Measurements from ENCODE around the gene HIVEP3. TPM values are rescaled to one million over a fixed set of nuclear protein-coding genes. Genes with fewer than 3 reads are reported as not detected.
A peak's percentile ranks its signal among the peaks of the same experiment; 100 is the strongest.

Gene HIVEP3
- total and polyA plus RNA-seq, 4 experiments from 2014 or later: 8.2 to 12.8 (median 10.8) TPM

DNA sequence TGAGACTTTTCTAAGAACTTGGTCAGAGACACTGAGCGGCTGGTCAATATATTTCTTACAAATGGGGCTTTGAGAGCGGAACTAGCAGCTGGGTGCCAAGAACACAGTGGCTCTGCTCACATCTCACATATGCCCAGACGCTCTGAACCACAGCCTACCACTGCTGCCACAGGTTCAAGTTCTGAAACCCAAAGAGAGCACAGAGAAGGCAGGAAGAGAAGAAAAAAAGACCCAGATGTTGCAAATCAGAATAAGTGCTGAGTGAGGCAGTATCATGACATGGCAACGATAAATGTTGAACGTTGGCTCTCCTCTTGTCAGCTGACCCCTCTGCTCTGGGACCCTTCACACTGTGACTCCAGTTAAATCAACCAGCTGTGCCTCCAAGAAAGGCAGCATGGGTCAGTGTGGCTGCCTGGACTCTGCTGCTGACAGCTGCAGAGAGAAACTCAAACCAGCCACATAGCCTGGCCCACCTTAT is 26.4 kb downstream of the HIVEP3 start:
- intact Hi-C loops (cut with micrococcal nuclease): loop anchor here (5.0 to 10.0 kb wide), 4 partner anchors 80 to 792 kb away; partner anchors contain the start of gene YBX1
- POLR2A ChIA-PET (ENCODE audit: partially characterized antibody): interaction anchor here (0.9 to 7.8 kb wide), 16 partner anchors 8 to 153 kb away, joined by 3 to 221 read pairs (median 4); partner anchors contain the start of gene HIVEP3
- Histone ChIP-seq H3K27me3 (ENCODE audit: insufficient read depth, low read length) (no peaks in the 10 kb centered on the region), H3K27ac (ENCODE audit: low read depth, low read length) (peak overlapping the region; percentile 74), H3K36me3 (ENCODE audit: insufficient read depth, low read length) (no peaks in the 10 kb centered on the region), H3K9me3 (ENCODE audit: control insufficient read depth in 1 of 2, low read length in 2 of 2) (no peaks in the 10 kb centered on the region), H3K4me1 (ENCODE audit: insufficient read depth, low read length) (peaks cover 61% of the 10 kb centered on the region), H3K4me3 (ENCODE audit: low read length in 2 of 2) (peak overlapping the region; percentile 48 to 73)
- DNase-seq: peak in 2 of 5 donors; percentile 25 to 45
- Mint-ChIP-seq H3K4me3 (peak overlapping the region; percentile 81 to 95 (median 87)), H3K9me3 (no peaks in the 10 kb centered on the region), H3K4me1 (peaks cover 44 to 73% (median 57%) of the 10 kb centered on the region in 4 donors), H3K27ac (peak overlapping the region; percentile 87 to 97 (median 95)), H3K36me3 (no peaks in the 10 kb centered on the region), H3K27me3 (peaks cover 0 to 2% of the 10 kb centered on the region in 2 donors)
- CTCF ChIA-PET (ENCODE audit: partially characterized antibody): interaction anchor here (0.7 to 3.5 kb wide), 30 partner anchors 7 to 319 kb away, joined by 3 to 84 read pairs (median 4); partner anchors contain the start of gene HIVEP3

DNA sequence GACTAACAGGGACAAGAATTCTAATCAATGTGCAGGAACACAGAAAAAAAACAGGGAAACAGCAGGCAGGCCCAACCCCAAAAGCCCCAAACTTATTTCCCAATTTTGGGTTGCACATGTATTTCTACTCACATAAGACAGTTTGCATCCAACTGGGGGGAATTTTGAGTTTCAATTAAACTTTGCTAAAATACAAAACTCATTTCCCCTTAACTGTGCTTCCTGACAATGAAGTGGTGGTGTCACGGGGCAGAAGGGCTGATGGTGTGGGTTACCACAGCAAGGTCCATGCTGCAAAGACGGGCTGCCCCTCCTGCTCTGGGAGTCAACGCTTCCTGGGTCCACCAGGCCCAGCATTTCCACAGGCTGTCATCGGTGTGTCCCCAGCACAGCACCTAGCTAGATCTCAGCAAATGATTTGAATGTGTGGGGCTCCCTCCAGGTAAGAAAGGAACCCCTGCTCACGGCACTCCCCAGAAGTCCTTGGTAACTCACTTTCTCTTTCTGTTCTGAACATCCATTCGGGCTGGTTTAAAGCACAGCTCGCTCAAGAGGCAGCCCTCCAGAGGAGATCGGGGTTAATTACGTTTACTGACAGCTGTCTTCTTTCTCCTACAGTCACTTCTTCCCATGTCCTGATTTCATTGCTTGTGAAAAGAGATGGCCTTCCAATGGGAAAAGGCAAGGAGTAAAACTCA is 27.4 kb downstream of the HIVEP3 start:
- H3K4me1 ChIP-seq (ENCODE audit: insufficient read depth, low read length): peaks cover 52% of the 10 kb centered on the region
- Mint-ChIP-seq H3K27me3 (peaks cover 0 to 2% of the 10 kb centered on the region in 2 donors), H3K36me3 (no peaks in the 10 kb centered on the region), H3K4me1 (peaks cover 37 to 66% (median 50%) of the 10 kb centered on the region in 4 donors), H3K9me3 (no peaks in the 10 kb centered on the region), H3K27ac (peak overlapping the region; percentile 87 to 97 (median 95)), H3K4me3 (peak overlapping the region; percentile 81 to 95 (median 87))
- H3K36me3 ChIP-seq (ENCODE audit: insufficient read depth, low read length): no peaks in the 10 kb centered on the region
- H3K27me3 ChIP-seq (ENCODE audit: insufficient read depth, low read length): no peaks in the 10 kb centered on the region
- H3K4me3 ChIP-seq (ENCODE audit: low read length in 2 of 2): peak overlapping the region; percentile 48 to 73
- DNase-seq: peak; percentile 75 to 80 (median 77)
- ChIA-PET CTCF (ENCODE audit: partially characterized antibody) (interaction anchor here (0.8 to 3.5 kb wide), 29 partner anchors 8 to 318 kb away, joined by 3 to 84 read pairs (median 4); partner anchors contain the start of gene HIVEP3), POLR2A (ENCODE audit: partially characterized antibody) (interaction anchor here (0.9 to 7.8 kb wide), 18 partner anchors 8 to 231 kb away, joined by 3 to 221 read pairs (median 4); partner anchors contain the start of gene HIVEP3)
- intact Hi-C loops (cut with micrococcal nuclease): loop anchor here (1.0 to 10.0 kb wide), 6 partner anchors 29 to 793 kb away; partner anchors contain the start of gene YBX1
- no peaks in the 10 kb centered on the region for H3K9me3 ChIP-seq (ENCODE audit: control insufficient read depth in 1 of 2, low read length in 2 of 2)
- H3K27ac ChIP-seq (ENCODE audit: low read depth, low read length): peak overlapping the region; percentile 74

DNA sequence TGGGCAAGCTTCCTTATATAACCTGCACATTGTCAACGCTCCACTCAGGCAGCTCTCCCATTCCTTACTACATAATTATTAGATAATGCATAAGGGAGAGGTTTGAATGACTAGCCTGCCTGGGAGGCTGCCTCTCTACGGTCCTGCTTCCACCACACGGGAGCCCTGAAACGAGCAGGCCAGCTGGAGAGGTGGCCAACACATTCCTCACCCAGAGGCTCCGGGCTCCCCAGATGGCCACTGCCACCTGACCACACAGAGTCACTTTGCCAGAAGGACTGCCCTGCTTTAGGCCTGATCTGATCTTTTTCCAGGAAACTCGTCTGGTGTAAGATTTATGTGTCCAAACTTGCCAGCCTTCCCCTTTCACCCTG is 27.9 kb downstream of the HIVEP3 start:
- POLR2A ChIA-PET (ENCODE audit: partially characterized antibody): interaction anchor here (1.4 to 7.8 kb wide), 8 partner anchors 9 to 145 kb away, joined by 3 to 221 read pairs (median 6); partner anchors contain the start of gene HIVEP3
- H3K27me3 ChIP-seq (ENCODE audit: insufficient read depth, low read length): no peaks in the 10 kb centered on the region
- CTCF ChIA-PET (ENCODE audit: partially characterized antibody): interaction anchor here (1.0 to 3.5 kb wide), 16 partner anchors 8 to 317 kb away, joined by 3 to 84 read pairs (median 6); partner anchors contain the start of gene HIVEP3
- H3K4me1 ChIP-seq (ENCODE audit: insufficient read depth, low read length): peaks cover 47% of the 10 kb centered on the region
- H3K4me3 ChIP-seq (ENCODE audit: low read length in 2 of 2): peak overlapping the region in 1 of 2 donors; percentile 48
- Mint-ChIP-seq H3K4me1 (peaks cover 37 to 65% (median 50%) of the 10 kb centered on the region in 4 donors), H3K4me3 (peak overlapping the region; percentile 49 to 95 (median 86)), H3K27ac (peak overlapping the region; percentile 87 to 97 (median 95)), H3K36me3 (no peaks in the 10 kb centered on the region), H3K27me3 (peaks cover 0 to 2% of the 10 kb centered on the region in 2 donors), H3K9me3 (no peaks in the 10 kb centered on the region)
- H3K27ac ChIP-seq (ENCODE audit: low read depth, low read length): peak overlapping the region; percentile 74
- intact Hi-C loops (cut with micrococcal nuclease): loop anchor here (1.0 to 10.0 kb wide), 6 partner anchors 29 to 794 kb away; partner anchors contain the start of gene YBX1
- no peaks in the 10 kb centered on the region for H3K9me3 ChIP-seq (ENCODE audit: control insufficient read depth in 1 of 2, low read length in 2 of 2)
- no peaks in the 10 kb centered on the region for H3K36me3 ChIP-seq (ENCODE audit: insufficient read depth, low read length)
- no peak for DNase-seq

DNA sequence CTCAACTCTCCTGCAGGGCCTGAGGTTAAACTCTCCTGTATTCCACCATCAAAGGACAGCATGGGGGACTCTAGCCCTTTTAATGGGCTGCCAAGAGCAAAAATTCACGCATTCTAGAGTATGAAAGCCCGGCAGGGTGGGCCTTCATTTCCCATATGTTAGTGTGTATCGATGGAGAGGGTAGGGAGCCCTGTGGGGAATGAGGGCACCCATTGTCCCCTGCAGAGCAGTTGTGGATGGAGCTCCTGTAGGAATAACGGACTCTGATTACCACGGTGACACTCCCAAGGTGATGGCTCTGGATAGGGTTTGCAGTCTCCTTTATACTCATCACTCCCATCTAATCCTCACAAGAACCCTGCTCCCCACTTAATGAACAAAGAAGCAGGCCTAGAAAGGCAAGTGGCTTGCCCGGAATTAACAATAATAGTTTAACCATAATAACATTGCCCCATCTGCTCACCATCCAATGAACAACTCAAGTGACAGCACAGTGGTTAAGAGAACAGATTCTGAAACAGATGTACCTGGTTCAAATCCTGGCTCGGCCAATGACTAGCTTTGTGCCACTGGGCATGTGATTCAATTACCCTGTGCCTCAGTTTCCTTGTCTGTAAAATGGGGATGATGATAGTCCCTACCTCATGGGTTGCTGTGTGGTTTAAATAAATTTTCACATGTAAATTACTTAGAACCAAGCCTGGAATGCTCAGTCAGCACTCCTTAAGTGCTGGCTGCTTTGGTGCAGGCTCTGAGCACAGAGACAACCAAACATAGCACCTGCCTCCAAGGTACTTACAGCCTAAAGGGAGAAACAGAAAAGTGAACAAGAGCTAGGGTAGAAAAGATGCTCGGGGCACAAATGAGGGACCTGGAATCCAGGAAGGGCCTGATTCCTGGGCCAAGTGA is 29.0 kb downstream of the HIVEP3 start:
- peak overlapping the region in 3 of 8 donors; percentile 45 to 94 (median 85) for H3K4me3 Mint-ChIP-seq

DNA sequence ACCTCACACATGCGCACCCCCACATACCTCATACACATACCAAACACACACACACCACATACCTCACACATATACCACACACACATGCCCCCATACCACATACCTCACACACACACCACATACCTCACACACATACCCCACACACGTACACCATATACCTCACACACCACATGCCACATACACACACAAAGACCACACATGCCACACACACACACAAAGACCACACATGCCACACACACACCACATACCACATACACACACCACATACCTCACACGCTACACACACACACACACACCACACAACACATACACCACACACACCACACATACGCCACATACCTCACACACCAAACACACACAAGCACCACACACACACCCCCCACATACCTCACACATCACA is 30.0 kb downstream of the HIVEP3 start:
- ChIA-PET CTCF (ENCODE audit: partially characterized antibody) (no interaction called here), POLR2A (ENCODE audit: partially characterized antibody) (interaction anchor here (7.8 kb wide), 1 partner anchor 28 kb away, joined by 221 read pairs; the partner anchor contains the start of gene HIVEP3)
- DNase-seq: no peak
- Histone ChIP-seq H3K9me3 (ENCODE audit: control insufficient read depth in 1 of 2, low read length in 2 of 2) (no peaks in the 10 kb centered on the region), H3K36me3 (ENCODE audit: insufficient read depth, low read length) (no peaks in the 10 kb centered on the region), H3K27ac (ENCODE audit: low read depth, low read length) (no peak overlapping the region), H3K27me3 (ENCODE audit: insufficient read depth, low read length) (no peaks in the 10 kb centered on the region), H3K4me3 (ENCODE audit: low read length in 2 of 2) (no peak overlapping the region), H3K4me1 (ENCODE audit: insufficient read depth, low read length) (peaks cover 28% of the 10 kb centered on the region)
- no peaks in the 10 kb centered on the region for H3K9me3 Mint-ChIP-seq
- H3K36me3 Mint-ChIP-seq: no peaks in the 10 kb centered on the region
- peaks cover 21 to 45% (median 34%) of the 10 kb centered on the region in 4 donors for H3K4me1 Mint-ChIP-seq
- peaks cover 0 to 2% of the 10 kb centered on the region in 2 donors for H3K27me3 Mint-ChIP-seq
- peak overlapping the region in 2 of 7 donors; percentile 14 to 83 for H3K27ac Mint-ChIP-seq
- H3K4me3 Mint-ChIP-seq: no peak overlapping the region
- intact Hi-C loops (cut with micrococcal nuclease): no loop called here

More for the DNA sequence above, 29.0 kb downstream of the HIVEP3 start:
- no peaks in the 10 kb centered on the region for H3K9me3 ChIP-seq (ENCODE audit: control insufficient read depth in 1 of 2, low read length in 2 of 2)
- Mint-ChIP-seq H3K4me1 (peaks cover 29 to 54% (median 42%) of the 10 kb centered on the region in 4 donors), H3K27me3 (peaks cover 0 to 2% of the 10 kb centered on the region in 2 donors), H3K27ac (peak overlapping the region in 6 of 7 donors; percentile 65 to 97 (median 88)), H3K9me3 (no peaks in the 10 kb centered on the region), H3K36me3 (no peaks in the 10 kb centered on the region)
- no peak overlapping the region for H3K27ac ChIP-seq (ENCODE audit: low read depth, low read length)
- ChIA-PET POLR2A (ENCODE audit: partially characterized antibody) (interaction anchor here (3.8 to 7.8 kb wide), 2 partner anchors 13 to 27 kb away, joined by 23 to 221 read pairs; partner anchors contain the start of gene HIVEP3), CTCF (ENCODE audit: partially characterized antibody) (interaction anchor here (1.3 to 3.5 kb wide), 4 partner anchors 10 to 138 kb away, joined by 3 to 84 read pairs (median 8); partner anchors contain the start of gene HIVEP3)
- DNase-seq: no peak
- H3K27me3 ChIP-seq (ENCODE audit: insufficient read depth, low read length): no peaks in the 10 kb centered on the region
- H3K36me3 ChIP-seq (ENCODE audit: insufficient read depth, low read length): no peaks in the 10 kb centered on the region
- H3K4me3 ChIP-seq (ENCODE audit: low read length in 2 of 2): no peak overlapping the region
- intact Hi-C loops (cut with micrococcal nuclease): loop anchor here (2.0 to 10.0 kb wide), 5 partner anchors 77 to 795 kb away; partner anchors contain the start of gene YBX1
- peaks cover 36% of the 10 kb centered on the region for H3K4me1 ChIP-seq (ENCODE audit: insufficient read depth, low read length)

DNA sequence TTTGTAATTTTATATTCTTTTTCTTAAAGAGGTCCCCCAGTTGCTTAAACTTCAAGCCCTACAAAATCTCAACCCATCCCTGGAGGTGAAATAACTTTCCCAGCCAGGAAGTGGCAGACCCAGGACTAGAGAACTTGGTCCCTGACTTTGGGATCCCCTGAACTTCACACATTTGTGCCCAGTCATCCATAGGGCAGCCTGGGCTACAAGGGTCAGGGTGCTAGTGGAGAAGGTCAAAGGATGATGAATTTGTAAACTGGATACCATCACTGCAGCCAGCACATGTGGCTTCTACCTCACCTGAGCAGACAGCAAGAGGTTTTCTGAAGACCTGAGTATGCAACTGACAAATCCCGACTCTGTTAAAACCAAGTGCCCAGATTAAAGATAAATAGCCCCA is 31.4 kb downstream of the HIVEP3 start:
- Histone ChIP-seq H3K4me1 (ENCODE audit: insufficient read depth, low read length) (peaks cover 20% of the 10 kb centered on the region), H3K36me3 (ENCODE audit: insufficient read depth, low read length) (no peaks in the 10 kb centered on the region), H3K27ac (ENCODE audit: low read depth, low read length) (no peak overlapping the region), H3K27me3 (ENCODE audit: insufficient read depth, low read length) (no peaks in the 10 kb centered on the region), H3K9me3 (ENCODE audit: control insufficient read depth in 1 of 2, low read length in 2 of 2) (no peaks in the 10 kb centered on the region), H3K4me3 (ENCODE audit: low read length in 2 of 2) (no peak overlapping the region)
- peaks cover 21 to 39% (median 31%) of the 10 kb centered on the region in 4 donors for H3K4me1 Mint-ChIP-seq
- H3K9me3 Mint-ChIP-seq: no peaks in the 10 kb centered on the region
- DNase-seq: no peak
- peaks cover 0 to 2% of the 10 kb centered on the region in 2 donors for H3K27me3 Mint-ChIP-seq
- intact Hi-C loops (cut with micrococcal nuclease): no loop called here
- no peak overlapping the region for H3K4me3 Mint-ChIP-seq
- no peak overlapping the region for H3K27ac Mint-ChIP-seq
- H3K36me3 Mint-ChIP-seq: no peaks in the 10 kb centered on the region
- CTCF ChIA-PET (ENCODE audit: partially characterized antibody): interaction anchor here (0.7 kb wide), 1 partner anchor 83 kb away, joined by 3 read pairs; no protein-coding TSS in a partner anchor
- POLR2A ChIA-PET (ENCODE audit: partially characterized antibody): interaction anchor here (1.0 kb wide), 1 partner anchor 31 kb away, joined by 3 read pairs; the partner anchor contains the start of gene HIVEP3
